ENCODE data around the gene M1AP. TPM values are rescaled to one million over a fixed set of nuclear protein-coding genes. Genes with fewer than 3 reads are reported as not detected.

M1AP gene
- polyA plus RNA-seq, 1 donor (not counting 4 experiments of a cell fraction or from before 2014, with no cell fraction given) = 0.21 TPM

- Histone ChIP-seq H3K27ac (ENCODE audit: control insufficient read depth, insufficient read depth, low read length) (no peak overlapping the region), H3K9ac (ENCODE audit: control insufficient read depth, extremely low read depth, insufficient read depth, low read length) (no peak overlapping the region), H3K9me3 (ENCODE audit: control insufficient read depth, low read depth, low read length) (no peaks in the 10 kb centered on the region), H3K36me3 (ENCODE audit: control insufficient read depth in 2 of 2, extremely low read depth in 1 of 2, insufficient read depth in 2 of 2, low read length in 2 of 2) (peaks cover 2 to 7% of the 10 kb centered on the region in 2 experiments), H3K4me2 (ENCODE audit: control insufficient read depth, extremely low read depth, insufficient read depth, low read depth, low read length) (no peak overlapping the region), H3K79me2 (ENCODE audit: control insufficient read depth, insufficient read depth, low read length) (peaks cover 16% of the 10 kb centered on the region), H4K20me1 (ENCODE audit: control insufficient read depth, extremely low read depth, insufficient read depth, low read length) (no peaks in the 10 kb centered on the region), H3K27me3 (ENCODE audit: control insufficient read depth, extremely low read depth, insufficient read depth, low read length) (peaks cover 45% of the 10 kb centered on the region), H2AFZ (ENCODE audit: control insufficient read depth, low read length) (no peak overlapping the region), H3K9me1 (ENCODE audit: control insufficient read depth, extremely low read depth, insufficient read depth, low read length) (no peaks in the 10 kb centered on the region), H3K4me1 (ENCODE audit: control insufficient read depth, extremely low read depth, insufficient read depth, low read length) (peaks cover 18% of the 10 kb centered on the region), H3K4me3 (ENCODE audit: control insufficient read depth in 2 of 3, extremely low read depth in 1 of 3, insufficient read depth in 2 of 3, low read depth in 1 of 3, low read length in 3 of 3) (no peak overlapping the region)
- FAIRE-seq (no peak), DNase-seq (ENCODE audit: low read depth, low spot score) (no peak)
- dilution Hi-C loops (cut with MboI; ENCODE audit: extremely low pct_ligation_motif_present, low sequenced_read_pairs) = no loop called here
- no peak for TF ChIP-seq EZH2 (IDR thresholded peaks at IDR 0.05; ENCODE audit: low read length)
- TF ChIP-seq, protein P1, sequence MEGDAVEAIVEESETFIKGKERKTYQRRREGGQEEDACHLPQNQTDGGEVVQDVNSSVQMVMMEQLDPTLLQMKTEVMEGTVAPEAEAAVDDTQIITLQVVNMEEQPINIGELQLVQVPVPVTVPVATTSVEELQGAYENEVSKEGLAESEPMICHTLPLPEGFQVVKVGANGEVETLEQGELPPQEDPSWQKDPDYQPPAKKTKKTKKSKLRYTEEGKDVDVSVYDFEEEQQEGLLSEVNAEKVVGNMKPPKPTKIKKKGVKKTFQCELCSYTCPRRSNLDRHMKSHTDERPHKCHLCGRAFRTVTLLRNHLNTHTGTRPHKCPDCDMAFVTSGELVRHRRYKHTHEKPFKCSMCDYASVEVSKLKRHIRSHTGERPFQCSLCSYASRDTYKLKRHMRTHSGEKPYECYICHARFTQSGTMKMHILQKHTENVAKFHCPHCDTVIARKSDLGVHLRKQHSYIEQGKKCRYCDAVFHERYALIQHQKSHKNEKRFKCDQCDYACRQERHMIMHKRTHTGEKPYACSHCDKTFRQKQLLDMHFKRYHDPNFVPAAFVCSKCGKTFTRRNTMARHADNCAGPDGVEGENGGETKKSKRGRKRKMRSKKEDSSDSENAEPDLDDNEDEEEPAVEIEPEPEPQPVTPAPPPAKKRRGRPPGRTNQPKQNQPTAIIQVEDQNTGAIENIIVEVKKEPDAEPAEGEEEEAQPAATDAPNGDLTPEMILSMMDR (optimal IDR thresholded peaks at IDR 0.05 in 1 of 3, IDR thresholded peaks at IDR 0.05 in 1 of 3, conservative IDR thresholded peaks at IDR 0.05 in 1 of 3; ENCODE audit: extremely low read depth in 1 of 3, insufficient read depth in 2 of 3, low read length in 3 of 3) = no peak
Measured at GRCh38 chr2:74510272-74510671, 137.9 kb downstream of the M1AP start.

DNA sequence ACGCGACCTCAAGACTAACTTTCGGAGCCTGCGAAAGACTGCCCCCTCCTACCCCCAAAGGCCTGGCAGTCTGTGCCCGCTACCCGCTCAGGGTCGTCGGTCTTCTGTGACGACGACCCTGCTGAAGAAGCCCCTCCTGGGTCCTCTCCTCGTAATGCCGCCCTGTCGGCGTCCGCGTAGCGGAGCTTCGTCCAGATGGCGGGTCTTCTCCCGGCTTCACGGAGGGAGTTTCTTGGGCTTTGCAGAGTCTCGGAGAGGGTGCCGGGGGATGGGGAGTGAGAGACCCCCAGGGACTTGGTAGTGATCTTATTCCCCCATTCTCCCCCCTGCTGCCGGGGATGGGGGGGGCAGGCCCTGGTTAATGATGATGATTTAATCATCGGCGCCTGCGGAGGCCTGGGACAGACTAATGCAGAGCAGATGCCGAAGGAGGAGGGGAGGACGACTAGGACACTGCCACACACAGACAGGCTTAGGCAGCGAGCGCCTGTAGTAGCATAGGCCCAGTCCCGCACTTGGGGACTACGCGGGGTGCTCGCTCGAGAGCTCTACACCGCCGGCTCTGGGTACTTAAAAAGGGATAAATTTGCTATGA is 140.1 kb downstream of the M1AP start:
- H3K79me2 ChIP-seq (ENCODE audit: control insufficient read depth, insufficient read depth, low read length) = peaks cover 16% of the 10 kb centered on the region
- peak overlapping the region; percentile 95 for H3K4me2 ChIP-seq (ENCODE audit: control insufficient read depth, extremely low read depth, insufficient read depth, low read depth, low read length)
- dilution Hi-C loops (cut with MboI; ENCODE audit: extremely low pct_ligation_motif_present, low sequenced_read_pairs) = no loop called here
- peak overlapping the region; percentile 76 for H2AFZ ChIP-seq (ENCODE audit: control insufficient read depth, low read length)
- TF ChIP-seq, protein P1 (optimal IDR thresholded peaks at IDR 0.05 in 1 of 3, IDR thresholded peaks at IDR 0.05 in 1 of 3, conservative IDR thresholded peaks at IDR 0.05 in 1 of 3; ENCODE audit: extremely low read depth in 1 of 3, insufficient read depth in 2 of 3, low read length in 3 of 3) = no peak
- no peak for TF ChIP-seq EZH2 (IDR thresholded peaks at IDR 0.05; ENCODE audit: low read length)
- peaks cover 22% of the 10 kb centered on the region for H3K27me3 ChIP-seq (ENCODE audit: control insufficient read depth, extremely low read depth, insufficient read depth, low read length)
- H3K4me1 ChIP-seq (ENCODE audit: control insufficient read depth, extremely low read depth, insufficient read depth, low read length) = peaks cover 25% of the 10 kb centered on the region
- no peak for DNase-seq (ENCODE audit: low read depth, low spot score)
- no peak for FAIRE-seq
- H3K36me3 ChIP-seq (ENCODE audit: control insufficient read depth in 2 of 2, extremely low read depth in 1 of 2, insufficient read depth in 2 of 2, low read length in 2 of 2) = peaks cover 9 to 10% of the 10 kb centered on the region in 2 experiments
- H4K20me1 ChIP-seq (ENCODE audit: control insufficient read depth, extremely low read depth, insufficient read depth, low read length) = no peaks in the 10 kb centered on the region
- no peaks in the 10 kb centered on the region for H3K9me1 ChIP-seq (ENCODE audit: control insufficient read depth, extremely low read depth, insufficient read depth, low read length)
- H3K9ac ChIP-seq (ENCODE audit: control insufficient read depth, extremely low read depth, insufficient read depth, low read length) = peak overlapping the region; percentile 99
- H3K9me3 ChIP-seq (ENCODE audit: control insufficient read depth, low read depth, low read length) = no peaks in the 10 kb centered on the region
- peak overlapping the region; percentile 85 to 88 (median 86) for H3K4me3 ChIP-seq (ENCODE audit: control insufficient read depth in 2 of 3, extremely low read depth in 1 of 3, insufficient read depth in 2 of 3, low read depth in 1 of 3, low read length in 3 of 3)
- peak overlapping the region; percentile 96 for H3K27ac ChIP-seq (ENCODE audit: control insufficient read depth, insufficient read depth, low read length)

Other genes starting within 250 kb of the M1AP start
- 0.58 to 1.5 TPM (median 0.89 TPM) in 3 replicates for gene C2orf81, start 226.7 kb downstream of the M1AP start, polyA plus RNA-seq
- 35.2 to 54.6 TPM (median 35.2 TPM) in 3 replicates for gene WDR54, start 226.6 kb downstream of the M1AP start, polyA plus RNA-seq
- 110 to 180 TPM (median 145 TPM) in 3 replicates for gene RTKN, start 206.4 kb downstream of the M1AP start, polyA plus RNA-seq
- gene INO80B, start 193.2 kb downstream of the M1AP start, polyA plus RNA-seq = 16.8 to 23.9 TPM (median 18.8 TPM) in 3 replicates
- gene WBP1, start 189.9 kb downstream of the M1AP start, polyA plus RNA-seq = 72.3 to 143 TPM (median 75.5 TPM) in 3 replicates
- 52.8 to 72.0 TPM (median 63.1 TPM) in 3 replicates for gene MOGS, start 182.9 kb downstream of the M1AP start, polyA plus RNA-seq
- 28.5 to 31.0 TPM (median 29.0 TPM) in 3 replicates for gene MRPL53, start 175.7 kb downstream of the M1AP start, polyA plus RNA-seq
- gene CCDC142, start 165.3 kb downstream of the M1AP start, polyA plus RNA-seq = 4.7 to 6.7 TPM (median 5.8 TPM) in 3 replicates
- gene TTC31, start 165.2 kb downstream of the M1AP start, polyA plus RNA-seq = 16.8 to 18.2 TPM (median 17.7 TPM) in 3 replicates
- 0.09 to 0.11 TPM (median 0.10 TPM) in 3 replicates for gene LBX2, start 148.7 kb downstream of the M1AP start, polyA plus RNA-seq
- 29.1 to 42.2 TPM (median 33.6 TPM) in 3 replicates for gene PCGF1, start 140.6 kb downstream of the M1AP start, polyA plus RNA-seq
- gene TLX2, start 133.9 kb downstream of the M1AP start, polyA plus RNA-seq = not detected in 3 replicates
- gene DQX1, start 122.1 kb downstream of the M1AP start, polyA plus RNA-seq = 5.7 to 10.2 TPM (median 5.9 TPM) in 3 replicates
- 94.9 to 141 TPM (median 114 TPM) in 3 replicates for gene AUP1, start 118.6 kb downstream of the M1AP start, polyA plus RNA-seq
- 25.5 to 30.8 TPM (median 27.8 TPM) in 3 replicates for gene HTRA2, start 118.4 kb downstream of the M1AP start, polyA plus RNA-seq
- 0.21 to 0.57 TPM (median 0.26 TPM) in 3 replicates for gene LOXL3, start 94.4 kb downstream of the M1AP start, polyA plus RNA-seq
- 0.97 to 2.0 TPM (median 0.99 TPM) in 3 replicates for gene DOK1, start 93.6 kb downstream of the M1AP start, polyA plus RNA-seq
- gene SEMA4F, start 5.9 kb upstream of the M1AP start, polyA plus RNA-seq = 8.0 to 10.7 TPM (median 8.6 TPM) in 3 replicates
- gene HK2, start 185.8 kb upstream of the M1AP start, polyA plus RNA-seq = 20.3 to 27.1 TPM (median 23.2 TPM) in 3 replicates